ENCODE results near the gene NCBP1.

The NCBP1 gene

GRCh38 chr9:97721396-97721795 lies 87.8 kb downstream of the NCBP1 start:
- no peak for TF ChIP-seq CTCF (IDR thresholded peaks at IDR 0.05; ENCODE audit: extremely low read depth, missing control alignments)
- DNase-seq (ENCODE audit: low spot score): no peak

GRCh38 chr9:97722331-97722730 lies 88.7 kb downstream of the NCBP1 start:
- TF ChIP-seq CTCF (IDR thresholded peaks at IDR 0.05; ENCODE audit: extremely low read depth, missing control alignments): no peak
- no peak for DNase-seq (ENCODE audit: low spot score)
